ENCODE data around the gene NOPCHAP1.

Gene NOPCHAP1

DNA sequence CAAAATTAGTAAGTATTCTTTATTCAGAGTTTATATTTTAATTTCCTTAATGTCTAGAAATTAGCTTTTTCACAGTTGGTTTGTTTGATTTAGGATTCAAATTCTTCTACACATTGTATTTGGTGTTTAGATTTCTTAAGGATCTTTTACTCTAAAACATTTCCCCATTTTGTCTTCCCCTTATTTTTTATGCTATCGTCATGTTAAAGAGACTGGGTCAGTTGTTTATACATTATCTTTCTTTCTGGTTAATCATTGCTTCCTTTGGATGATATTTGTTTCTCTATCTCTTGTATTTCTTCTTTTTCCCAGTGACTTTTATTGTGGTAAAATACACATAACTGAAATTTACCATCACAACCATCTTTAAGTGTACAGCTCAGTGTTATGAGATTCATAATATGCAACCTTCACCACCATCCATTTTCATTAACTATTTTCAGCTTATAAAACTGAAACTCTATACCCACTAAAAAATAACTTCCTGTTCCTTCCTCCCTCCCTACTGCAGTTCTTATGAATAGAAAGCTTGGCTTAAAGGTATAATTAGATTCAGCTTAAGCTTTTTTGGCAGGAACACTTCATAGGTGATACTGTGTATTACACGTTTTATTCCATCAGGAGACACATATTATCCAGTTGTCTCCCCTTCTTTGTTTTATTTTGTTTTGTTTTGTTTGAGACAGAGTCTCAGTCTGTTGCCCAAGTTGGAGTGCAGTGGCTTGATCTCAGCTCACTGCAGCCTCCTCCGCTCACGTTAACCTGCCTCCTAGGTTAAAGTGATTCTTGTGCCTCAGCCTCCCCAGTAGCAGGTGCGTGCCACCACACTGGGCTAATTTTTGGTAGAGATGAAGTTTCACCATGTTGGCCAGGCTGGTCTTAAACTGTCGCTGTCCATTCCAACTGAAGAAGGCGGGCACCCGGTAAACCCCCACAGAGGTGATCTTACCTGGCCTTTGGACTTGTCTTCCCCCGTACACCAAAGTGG lies 45.0 kb downstream of the NOPCHAP1 start:
- no peak for TF ChIP-seq TEAD4 (IDR thresholded peaks at IDR 0.05)
- TF ChIP-seq RAD21 (IDR thresholded peaks at IDR 0.05; ENCODE audit: low read depth): no peak
- TF ChIP-seq EP300 (IDR thresholded peaks at IDR 0.05; ENCODE audit: borderline replicate concordance): no peak
- no peak for TF ChIP-seq USF1 (IDR thresholded peaks at IDR 0.05)
- TF ChIP-seq YY1 (IDR thresholded peaks at IDR 0.05; ENCODE audit: low read depth): no peak

DNA sequence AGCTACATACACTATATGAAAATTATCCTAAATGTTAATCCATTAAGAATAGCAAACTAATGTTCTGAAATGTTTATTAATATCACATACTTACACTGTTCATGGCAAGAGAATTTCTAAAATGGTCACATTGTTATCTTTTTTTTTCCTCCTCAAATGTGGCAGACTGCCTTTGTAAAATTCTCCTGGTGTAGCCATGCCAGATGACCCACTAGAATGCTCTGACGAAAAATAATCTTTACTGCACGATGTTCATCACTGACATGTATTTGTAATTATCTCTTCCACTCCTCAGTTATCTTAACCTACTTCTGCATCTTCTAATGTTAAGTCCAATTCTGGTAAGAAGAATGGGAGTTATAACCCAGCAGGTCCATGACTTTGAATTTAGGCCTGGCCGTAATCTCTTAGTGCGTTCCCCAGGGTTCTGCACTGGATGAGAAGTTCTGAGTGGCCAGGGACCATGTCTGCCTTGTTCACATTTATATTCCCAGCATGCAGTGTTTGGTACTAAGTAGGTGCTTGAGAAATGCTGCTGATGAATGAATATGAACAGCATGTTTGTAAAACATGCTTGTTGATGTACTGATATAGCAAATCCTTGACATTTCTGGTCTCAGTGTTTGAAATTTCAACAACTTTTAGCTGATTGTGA lies 46.7 kb downstream of the NOPCHAP1 start:
- TF ChIP-seq CEBPB (IDR thresholded peaks at IDR 0.05): no peak
- no peak for TF ChIP-seq YY1 (IDR thresholded peaks at IDR 0.05; ENCODE audit: low read depth)
- TF ChIP-seq RAD21 (IDR thresholded peaks at IDR 0.05; ENCODE audit: low read depth): no peak
- no peak for TF ChIP-seq TCF12 (IDR thresholded peaks at IDR 0.05; ENCODE audit: low read depth)
- no peak for TF ChIP-seq EP300 (IDR thresholded peaks at IDR 0.05; ENCODE audit: borderline replicate concordance)
- no peak for TF ChIP-seq USF1 (IDR thresholded peaks at IDR 0.05)
- TF ChIP-seq, protein P1, sequence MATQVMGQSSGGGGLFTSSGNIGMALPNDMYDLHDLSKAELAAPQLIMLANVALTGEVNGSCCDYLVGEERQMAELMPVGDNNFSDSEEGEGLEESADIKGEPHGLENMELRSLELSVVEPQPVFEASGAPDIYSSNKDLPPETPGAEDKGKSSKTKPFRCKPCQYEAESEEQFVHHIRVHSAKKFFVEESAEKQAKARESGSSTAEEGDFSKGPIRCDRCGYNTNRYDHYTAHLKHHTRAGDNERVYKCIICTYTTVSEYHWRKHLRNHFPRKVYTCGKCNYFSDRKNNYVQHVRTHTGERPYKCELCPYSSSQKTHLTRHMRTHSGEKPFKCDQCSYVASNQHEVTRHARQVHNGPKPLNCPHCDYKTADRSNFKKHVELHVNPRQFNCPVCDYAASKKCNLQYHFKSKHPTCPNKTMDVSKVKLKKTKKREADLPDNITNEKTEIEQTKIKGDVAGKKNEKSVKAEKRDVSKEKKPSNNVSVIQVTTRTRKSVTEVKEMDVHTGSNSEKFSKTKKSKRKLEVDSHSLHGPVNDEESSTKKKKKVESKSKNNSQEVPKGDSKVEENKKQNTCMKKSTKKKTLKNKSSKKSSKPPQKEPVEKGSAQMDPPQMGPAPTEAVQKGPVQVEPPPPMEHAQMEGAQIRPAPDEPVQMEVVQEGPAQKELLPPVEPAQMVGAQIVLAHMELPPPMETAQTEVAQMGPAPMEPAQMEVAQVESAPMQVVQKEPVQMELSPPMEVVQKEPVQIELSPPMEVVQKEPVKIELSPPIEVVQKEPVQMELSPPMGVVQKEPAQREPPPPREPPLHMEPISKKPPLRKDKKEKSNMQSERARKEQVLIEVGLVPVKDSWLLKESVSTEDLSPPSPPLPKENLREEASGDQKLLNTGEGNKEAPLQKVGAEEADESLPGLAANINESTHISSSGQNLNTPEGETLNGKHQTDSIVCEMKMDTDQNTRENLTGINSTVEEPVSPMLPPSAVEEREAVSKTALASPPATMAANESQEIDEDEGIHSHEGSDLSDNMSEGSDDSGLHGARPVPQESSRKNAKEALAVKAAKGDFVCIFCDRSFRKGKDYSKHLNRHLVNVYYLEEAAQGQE (IDR thresholded peaks at IDR 0.05; ENCODE audit: low read depth): no peak
- no peak for TF ChIP-seq NFIC (IDR thresholded peaks at IDR 0.05)
- TF ChIP-seq CREB1 (IDR thresholded peaks at IDR 0.05; ENCODE audit: low read depth): no peak
- no peak for TF ChIP-seq TEAD4 (IDR thresholded peaks at IDR 0.05)

DNA sequence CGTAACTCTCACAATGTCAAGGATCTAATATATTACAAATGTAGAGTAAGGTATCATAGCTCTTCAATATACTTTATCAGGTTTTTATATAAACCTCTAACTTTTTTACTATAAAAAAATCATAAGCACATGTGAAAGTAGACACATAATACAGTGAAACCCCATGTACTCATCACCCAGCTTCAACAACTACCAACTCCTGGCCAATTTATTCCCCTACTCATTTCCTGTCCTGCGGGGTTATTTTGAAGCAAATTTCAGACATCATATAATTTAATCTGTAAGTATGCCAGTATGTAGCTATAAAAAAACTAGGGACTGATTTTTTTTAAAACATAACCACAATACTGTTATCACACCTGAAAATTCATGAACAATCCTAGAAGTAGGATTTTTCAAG lies 47.7 kb downstream of the NOPCHAP1 start:
- TF ChIP-seq NFIC (IDR thresholded peaks at IDR 0.05) (no peak), CEBPB (IDR thresholded peaks at IDR 0.05) (no peak)
